Astrocyte of the spinal cord (primary cell): ENCODE results near the gene TRH.
"Not testable (repeated sequence)": the region's sequence is repeated elsewhere in the genome, so short reads cannot be mapped to it uniquely, and the experiment has no call there.

Experiments
- DNase-seq: peaks from one replicate; pipeline ENCODE4 v3.0.0; 2011; ENCODE audit warnings: low read depth, low spot score
- H3K4me3 ChIP-seq: 2 replicates; pipeline ENCODE4 v1.5.1; 2011; ENCODE audit warnings: low read depth, mild to moderate bottlenecking, low read length, moderate library complexity
- CTCF ChIP-seq: IDR thresholded peaks from 2 replicates; pipeline ENCODE4 v1.5.1; 2012; ENCODE audit warnings: low read depth, mild to moderate bottlenecking, low read length, inconsistent platforms
- in situ Hi-C: cut with HindIII; loops from 2 replicates; pipeline ENCODE4 v1.10.0; 2017; ENCODE audit warnings: low sequenced_read_pairs

Gene TRH

GRCh38 chr3:130014526-130014925 lies 40.0 kb downstream of the TRH start:
- no peak for TF ChIP-seq CTCF
- DNase-seq, result no peak
- in situ Hi-C loops, result no loop called here
- H3K4me3 ChIP-seq, result no peak overlapping the region

GRCh38 chr3:130017661-130018060 lies 43.1 kb downstream of the TRH start:
- DNase-seq, in situ Hi-C loops, H3K4me3 ChIP-seq: not testable (repeated sequence)

GRCh38 chr3:130026146-130026829 lies 51.8 kb downstream of the TRH start:
- H3K4me3 ChIP-seq, in situ Hi-C loops, DNase-seq: not testable (repeated sequence)

- in situ Hi-C loops, DNase-seq, H3K4me3 ChIP-seq: not testable (repeated sequence)
Measured at GRCh38 chr3:130027437-130027836, 52.9 kb downstream of the TRH start.
